Upper lobe of left lung (tissue), 6 donors: ENCODE results near the gene P2RX1. TPM values are rescaled to one million over a fixed set of nuclear protein-coding genes. Genes with fewer than 3 reads are reported as not detected.

ENCODE experiments used
- ATAC-seq, 2 donors: fragments of 200-7000 bp; cut with Tn5 transposase; one replicate each; pipeline ENCODE4 v1.9.1; 2022; ENCODE audit warnings: mild to moderate bottlenecking in 2 of 2, moderate library complexity in 2 of 2; ENCODE audit not compliant: low FRiP score in 2 of 2
- DNase-seq, 2 donors: peaks; one replicate each; pipeline ENCODE4 v3.0.0-alpha.2; 2019 to 2020
- H3K27ac ChIP-seq, 4 donors: fragments of 200-600 bp; sonication (generic); one replicate each; pipeline ENCODE4 v1.5.1; 2016 to 2019
- H3K27me3 ChIP-seq, 4 donors: fragments of 200-600 bp; sonication (generic); one replicate each; pipeline ENCODE4 v1.5.1; 2017 to 2019
- H3K36me3 ChIP-seq, 4 donors: fragments of 200-600 bp; sonication (generic); one replicate each; pipeline ENCODE4 v1.5.1; 2016 to 2019
- H3K4me1 ChIP-seq, 4 donors: fragments of 200-600 bp; sonication (generic); one replicate each; pipeline ENCODE4 v1.5.1; 2018 to 2019
- H3K4me3 ChIP-seq, 4 donors: fragments of 200-600 bp; sonication (generic); one replicate each; pipeline ENCODE4 v1.5.1; 2017 to 2019; ENCODE audit warnings: mild to moderate bottlenecking in 2 of 4, moderate library complexity in 1 of 4
- H3K9me3 ChIP-seq, 4 donors: fragments of 200-600 bp; sonication (generic); one replicate each; pipeline ENCODE4 v1.5.1; 2018 to 2019
- CTCF ChIP-seq, 6 experiments: fragments of 450-650 bp in 4 of 6; fragments of 200-600 bp in 2 of 6; sonication (generic) in 2 of 6; IDR thresholded peaks; one replicate each; pipeline ENCODE4 v1.5.1; 2016 to 2019; ENCODE audit warnings: antibody characterized with exemption in 6 of 6
- EP300 ChIP-seq, 4 donors: sonication (generic); formaldehyde crosslinking; IDR thresholded peaks; one replicate each; pipeline ENCODE4 v1.5.1; 2017; ENCODE audit warnings: antibody characterized with exemption in 4 of 4, control low read depth in 2 of 4
- POLR2A ChIP-seq, 4 donors: fragments of 450-650 bp; IDR thresholded peaks; one replicate each; pipeline ENCODE4 v1.5.1; 2016 to 2017; ENCODE audit warnings: antibody characterized with exemption in 4 of 4, mild to moderate bottlenecking in 2 of 4
- POLR2AphosphoS5 ChIP-seq, 2 donors: sonication (generic); formaldehyde crosslinking; IDR thresholded peaks; one replicate each; pipeline ENCODE4 v1.5.1; 2017; ENCODE audit warnings: antibody characterized with exemption in 2 of 2
- WGBS, 2 donors: methylation state at CpG; one replicate each; pipeline ENCODE4 v1.1.5; 2017 to 2018; 5-methylcytosine and 5-hydroxymethylcytosine counted together
- total RNA-seq, 6 donors: library from RNA; depleted of rRNA in 4 of 6; stranded (reverse); fragments of >200 nt in 4 of 6; gene quantifications; one replicate each; pipeline versions ENCODE4 v1.1.0 to v1.2.1, GENCODE V29; 2016 to 2021
- donor health status: DM: no; HTN: no; CAD: no; lungs with moderate emphysema.
- donor health status: DM: no; HTN: yes; CAD: no; lungs with severe emphysema.

The P2RX1 gene
- total RNA-seq, 6 donors from 2014 or later, result 3.7 to 29.9 (median 9.4) TPM

GRCh38 chr17:3916825-3917224, 560 bp upstream of the P2RX1 start:
- H3K9me3 ChIP-seq, result no peaks in the 10 kb centered on the region
- peaks cover 26 to 34% (median 30%) of the 10 kb centered on the region in 4 donors for H3K4me1 ChIP-seq
- no peak for TF ChIP-seq CTCF (IDR thresholded peaks at IDR 0.05)
- TF ChIP-seq POLR2A (IDR thresholded peaks at IDR 0.05), result no peak
- no peak for TF ChIP-seq EP300 (IDR thresholded peaks at IDR 0.05)
- TF ChIP-seq POLR2AphosphoS5 (IDR thresholded peaks at IDR 0.05), result no peak
- ATAC-seq (peak in 1 of 2 donors; percentile 11), DNase-seq (no peak)
- peak overlapping the region; percentile 50 to 89 (median 80) for H3K27ac ChIP-seq
- H3K27me3 ChIP-seq, result no peaks in the 10 kb centered on the region
- 67 to 71% methylated on average over 5 to 10 of the region's 10 CpGs for WGBS, 2 donors
- H3K4me3 ChIP-seq, result peak overlapping the region in 2 of 4 donors; percentile 34 to 38
- no peaks in the 10 kb centered on the region for H3K36me3 ChIP-seq

DNA sequence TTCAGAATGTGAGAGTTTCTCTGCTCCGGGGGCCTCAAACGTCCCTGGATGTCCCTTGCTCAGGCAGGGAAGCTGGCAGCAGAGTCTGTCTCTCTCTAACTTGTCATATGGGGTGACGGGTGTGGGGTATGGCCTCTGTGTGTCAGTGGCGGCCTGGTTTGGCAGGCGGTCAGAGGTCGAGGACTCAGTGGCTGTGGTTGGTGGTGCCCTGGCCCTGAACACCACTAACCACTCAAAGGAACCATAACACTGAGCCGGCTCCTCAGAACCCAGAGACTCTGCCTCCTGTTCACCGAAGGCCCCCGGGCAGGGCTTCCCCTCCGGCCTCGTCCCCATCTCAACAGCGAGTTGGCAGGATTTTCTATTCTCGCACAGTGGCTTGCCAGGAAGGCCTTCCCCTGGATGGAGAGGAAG, 677 bp downstream of the P2RX1 start:
- no peaks in the 10 kb centered on the region for H3K36me3 ChIP-seq
- H3K9me3 ChIP-seq, result no peaks in the 10 kb centered on the region
- DNase-seq, result no peak
- TF ChIP-seq EP300 (IDR thresholded peaks at IDR 0.05) (no peak), POLR2A (IDR thresholded peaks at IDR 0.05) (no peak), POLR2AphosphoS5 (IDR thresholded peaks at IDR 0.05) (no peak), CTCF (IDR thresholded peaks at IDR 0.05) (no peak)
- H3K4me1 ChIP-seq, result peaks cover 26 to 43% (median 33%) of the 10 kb centered on the region in 4 donors
- 46% methylated on average over 11 of the region's 13 CpGs; no CpG with 5 or more reads in 1 of the 2 donors for WGBS, 2 donors
- peak overlapping the region in 3 of 4 donors; percentile 23 to 38 (median 34) for H3K4me3 ChIP-seq
- no peaks in the 10 kb centered on the region for H3K27me3 ChIP-seq
- ATAC-seq, result no peak
- H3K27ac ChIP-seq, result peak overlapping the region; percentile 50 to 89 (median 80)

GRCh38 chr17:3914312-3914670, 2.0 kb downstream of the P2RX1 start:
- H3K27ac ChIP-seq, result peak overlapping the region; percentile 57 to 89 (median 80)
- no peaks in the 10 kb centered on the region for H3K36me3 ChIP-seq
- no peak for TF ChIP-seq POLR2A (IDR thresholded peaks at IDR 0.05)
- no peak for TF ChIP-seq EP300 (IDR thresholded peaks at IDR 0.05)
- no peak for TF ChIP-seq POLR2AphosphoS5 (IDR thresholded peaks at IDR 0.05)
- no peak for TF ChIP-seq CTCF (IDR thresholded peaks at IDR 0.05)
- 66% methylated on average over 9 of the region's 10 CpGs; no CpG with 5 or more reads in 1 of the 2 donors for WGBS, 2 donors
- peak in 1 of 2 donors; percentile 4 for ATAC-seq
- no peaks in the 10 kb centered on the region for H3K9me3 ChIP-seq
- peak in 1 of 2 donors; percentile 48 for DNase-seq
- H3K27me3 ChIP-seq, result no peaks in the 10 kb centered on the region
- peak overlapping the region in 3 of 4 donors; percentile 23 to 38 (median 34) for H3K4me3 ChIP-seq
- peaks cover 26 to 43% (median 33%) of the 10 kb centered on the region in 4 donors for H3K4me1 ChIP-seq

DNA sequence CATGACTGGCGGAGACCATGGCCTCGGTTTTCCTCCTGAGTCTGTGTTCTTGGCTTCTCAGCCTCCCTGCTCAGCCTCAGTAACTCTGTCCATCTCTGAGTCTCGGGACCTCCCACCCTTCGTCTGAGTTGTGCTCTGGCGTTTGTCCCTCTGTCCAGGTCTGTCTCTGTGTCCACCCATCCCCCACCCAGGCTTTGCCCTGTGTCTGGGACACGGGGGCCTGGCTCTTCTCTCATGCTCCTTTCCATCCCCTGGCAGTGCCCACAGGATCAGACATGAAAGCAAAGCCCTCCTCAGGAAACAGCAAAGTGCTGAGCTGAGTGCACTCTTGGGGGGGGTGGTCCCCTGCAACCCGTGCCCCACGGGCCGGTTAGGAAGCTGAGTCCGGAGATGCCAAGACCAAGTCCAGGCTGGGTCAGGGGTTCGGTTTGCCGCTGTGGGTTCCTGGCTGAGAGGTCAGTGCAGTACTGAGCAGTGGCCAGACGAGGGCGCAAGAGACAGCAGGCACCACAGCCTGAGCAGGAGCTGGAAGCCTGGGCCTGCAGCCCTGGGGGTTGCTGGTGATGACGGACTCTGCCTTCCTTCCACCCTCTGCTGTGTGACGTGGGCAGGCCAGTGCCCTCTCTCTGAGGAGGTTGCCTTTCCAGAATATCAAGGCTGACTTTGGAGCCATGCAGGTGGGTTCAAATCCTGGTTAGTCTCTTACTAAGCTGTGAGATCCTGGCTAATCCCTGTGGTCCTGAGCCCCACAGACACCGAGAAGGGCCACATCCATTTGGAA, 2.5 kb downstream of the P2RX1 start:
- no peaks in the 10 kb centered on the region for H3K9me3 ChIP-seq
- TF ChIP-seq CTCF (IDR thresholded peaks at IDR 0.05), result peak; percentile 96 to 98 (median 97)
- no peak for TF ChIP-seq POLR2A (IDR thresholded peaks at IDR 0.05)
- no peak for TF ChIP-seq EP300 (IDR thresholded peaks at IDR 0.05)
- TF ChIP-seq POLR2AphosphoS5 (IDR thresholded peaks at IDR 0.05), result peak in 1 of 2 donors; percentile 30
- peak overlapping the region; percentile 57 to 89 (median 80) for H3K27ac ChIP-seq
- no peaks in the 10 kb centered on the region for H3K27me3 ChIP-seq
- WGBS, 2 donors, result 28 to 64% methylated on average over 6 to 16 of the region's 17 CpGs
- peak overlapping the region in 2 of 4 donors; percentile 23 to 38 for H3K4me3 ChIP-seq
- DNase-seq, result peak in 1 of 2 donors; percentile 91
- peaks cover 26 to 41% (median 33%) of the 10 kb centered on the region in 4 donors for H3K4me1 ChIP-seq
- ATAC-seq, result peak; percentile 87 to 88
- H3K36me3 ChIP-seq, result no peaks in the 10 kb centered on the region
